Nephron progenitor cell (in vitro differentiated cells): Measurements from ENCODE around the gene EPHB1.

Experiments
- DNase-seq: peaks from one replicate; pipeline ENCODE4 v3.0.0; 2021
- H3K27ac Mint-ChIP-seq: 2 replicates; pipeline ENCODE4 v1.8.0; 2021; ENCODE audit warnings: mild to moderate bottlenecking, moderate library complexity, mixed read lengths
- H3K27me3 Mint-ChIP-seq: 2 replicates; pipeline ENCODE4 v1.8.0; 2021; ENCODE audit warnings: mild to moderate bottlenecking, low read depth, mixed read lengths; ENCODE audit not compliant: poor library complexity
- H3K36me3 Mint-ChIP-seq: 2 replicates; pipeline ENCODE4 v1.8.0; 2021; ENCODE audit warnings: low read depth, mixed read lengths
- H3K4me1 Mint-ChIP-seq: 2 replicates; pipeline ENCODE4 v1.8.0; 2021; ENCODE audit warnings: mixed read lengths
- H3K4me3 Mint-ChIP-seq: 2 replicates; pipeline ENCODE4 v1.8.0; 2021; ENCODE audit warnings: mild to moderate bottlenecking, moderate library complexity, mixed read lengths
- H3K9me3 Mint-ChIP-seq: 2 replicates; pipeline ENCODE4 v1.8.0; 2021; ENCODE audit warnings: mild to moderate bottlenecking, moderate library complexity, mixed read lengths
- CTCF ChIP-seq: fragments of 200-600 bp; sonication (generic); IDR thresholded peaks from 2 replicates; pipeline ENCODE4 v1.5.0; 2021; ENCODE audit warnings: antibody characterized with exemption

EPHB1 gene

DNA sequence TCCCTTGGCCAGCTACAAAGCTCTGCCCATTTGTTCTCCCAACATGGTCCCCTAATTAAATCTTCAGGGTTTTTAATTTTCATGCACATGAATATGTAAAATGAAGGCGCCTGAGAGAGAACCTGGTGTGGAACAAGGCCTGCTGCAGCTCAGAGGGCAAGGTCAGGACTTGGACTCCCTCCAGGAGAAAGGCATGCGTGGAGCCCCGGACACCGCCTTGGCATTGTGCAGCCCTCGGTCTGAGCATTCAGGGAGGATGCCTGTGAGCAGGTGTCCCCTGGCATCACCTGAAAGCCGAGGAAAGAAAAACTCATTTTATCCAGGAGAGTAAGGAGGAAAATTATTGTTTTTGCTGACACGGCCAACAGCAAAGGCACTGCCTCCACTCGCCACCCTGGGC, 33.8 kb upstream of the EPHB1 start:
- no peaks in the 10 kb centered on the region for H3K4me1 Mint-ChIP-seq
- DNase-seq, result no peak
- H3K27ac Mint-ChIP-seq, result no peak overlapping the region
- TF ChIP-seq CTCF, result no peak
- H3K36me3 Mint-ChIP-seq, result no peaks in the 10 kb centered on the region
- H3K27me3 Mint-ChIP-seq, result peaks cover 7% of the 10 kb centered on the region
- no peak overlapping the region for H3K4me3 Mint-ChIP-seq
- H3K9me3 Mint-ChIP-seq, result no peaks in the 10 kb centered on the region

GRCh38 chr3:134762016-134762415, 33.0 kb upstream of the EPHB1 start:
- Mint-ChIP-seq H3K4me3 (no peak overlapping the region), H3K27ac (no peak overlapping the region), H3K36me3 (no peaks in the 10 kb centered on the region), H3K9me3 (no peaks in the 10 kb centered on the region), H3K4me1 (no peaks in the 10 kb centered on the region), H3K27me3 (peaks cover 6% of the 10 kb centered on the region)
- no peak for DNase-seq
- TF ChIP-seq CTCF, result no peak

DNA sequence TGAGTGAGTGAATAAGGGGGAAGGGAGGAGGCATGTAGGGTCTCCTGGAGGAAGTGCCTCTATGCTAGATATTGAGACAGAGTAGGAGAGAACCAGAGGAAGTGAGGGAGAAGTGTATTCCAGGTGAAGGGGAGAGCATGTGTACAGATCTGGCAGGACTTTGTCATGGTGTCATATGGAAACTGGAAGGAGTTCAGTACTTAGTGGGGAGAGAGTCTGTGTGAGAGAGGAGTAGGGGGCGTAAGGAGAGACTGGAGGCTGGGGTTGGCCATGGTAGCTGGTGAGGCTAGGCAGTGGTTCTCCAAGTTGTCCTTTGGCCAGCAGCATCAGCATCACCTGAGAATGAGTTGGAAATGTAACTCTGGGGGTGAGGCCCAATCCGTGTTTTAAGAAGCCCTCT, 29.6 kb upstream of the EPHB1 start:
- no peaks in the 10 kb centered on the region for H3K9me3 Mint-ChIP-seq
- DNase-seq, result no peak
- TF ChIP-seq CTCF, result no peak
- no peak overlapping the region for H3K4me3 Mint-ChIP-seq
- peaks cover 3% of the 10 kb centered on the region for H3K27me3 Mint-ChIP-seq
- no peak overlapping the region for H3K27ac Mint-ChIP-seq
- no peaks in the 10 kb centered on the region for H3K4me1 Mint-ChIP-seq
- H3K36me3 Mint-ChIP-seq, result no peaks in the 10 kb centered on the region

GRCh38 chr3:134766290-134766689, 28.8 kb upstream of the EPHB1 start:
- DNase-seq, result no peak
- Mint-ChIP-seq H3K36me3 (no peaks in the 10 kb centered on the region), H3K27me3 (peaks cover 3% of the 10 kb centered on the region)

DNA sequence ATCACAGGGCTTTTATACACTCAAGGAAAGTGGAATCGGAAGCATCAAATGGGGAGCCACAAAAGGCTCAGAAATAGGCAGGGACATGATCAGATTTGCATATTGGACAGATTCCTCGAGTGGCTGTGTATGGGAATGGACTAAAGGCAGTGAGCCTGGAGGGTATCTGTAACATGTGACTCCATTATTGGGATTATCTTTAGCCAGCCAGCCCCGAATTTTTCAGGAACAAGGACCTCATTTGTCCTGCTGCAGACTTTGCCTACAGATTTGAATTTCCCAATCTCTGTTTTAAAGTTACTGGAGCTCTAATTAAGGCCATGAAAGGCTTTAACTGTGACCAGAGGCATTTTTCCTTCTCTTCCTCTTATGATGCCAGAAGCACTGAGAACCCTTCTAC, 26.9 kb upstream of the EPHB1 start:
- peaks cover 3% of the 10 kb centered on the region for H3K27me3 Mint-ChIP-seq
- TF ChIP-seq CTCF, result no peak
- H3K4me3 Mint-ChIP-seq, result no peak overlapping the region
- H3K4me1 Mint-ChIP-seq, result peaks cover 9% of the 10 kb centered on the region
- DNase-seq, result no peak
- no peak overlapping the region for H3K27ac Mint-ChIP-seq
- H3K9me3 Mint-ChIP-seq, result no peaks in the 10 kb centered on the region
- H3K36me3 Mint-ChIP-seq, result no peaks in the 10 kb centered on the region

More at GRCh38 chr3:134766290-134766689, 28.8 kb upstream of the EPHB1 start:
- no peak for TF ChIP-seq CTCF
- H3K4me3 Mint-ChIP-seq, result no peak overlapping the region
- no peaks in the 10 kb centered on the region for H3K9me3 Mint-ChIP-seq
- no peak overlapping the region for H3K27ac Mint-ChIP-seq
- no peaks in the 10 kb centered on the region for H3K4me1 Mint-ChIP-seq

GRCh38 chr3:134768837-134769236, 26.2 kb upstream of the EPHB1 start:
- Mint-ChIP-seq H3K27me3 (peaks cover 3% of the 10 kb centered on the region), H3K27ac (no peak overlapping the region), H3K4me3 (no peak overlapping the region), H3K4me1 (peaks cover 9% of the 10 kb centered on the region), H3K36me3 (no peaks in the 10 kb centered on the region), H3K9me3 (no peaks in the 10 kb centered on the region)
- TF ChIP-seq CTCF, result no peak
- DNase-seq, result no peak
